Epithelial cell of esophagus (primary cell): ENCODE data around the gene MT1G.
A peak's percentile ranks its signal among the peaks of the same experiment; 100 is the strongest.

Experiments
- DNase-seq: peaks from one replicate; pipeline ENCODE4 v3.0.0; 2010; ENCODE audit warnings: low read depth
- H3K4me3 ChIP-seq: 2 replicates; pipeline ENCODE4 v1.5.1; 2011; ENCODE audit warnings: mild to moderate bottlenecking, low read length, control low read depth
- TF ChIP-seq, protein P1 (sequence below): IDR thresholded peaks from 2 replicates; pipeline ENCODE4 v1.5.1; 2011; ENCODE audit warnings: low read depth, mild to moderate bottlenecking, low read length, control low read depth, inconsistent platforms; ENCODE audit not compliant: insufficient read depth; ENCODE audit errors: missing control alignments

Gene MT1G

GRCh38 chr16:56651586-56651985 lies 16.3 kb downstream of the MT1G start, which contains the start of gene MT1B:
TSS of gene MT1B (plus strand) at chr16:56651886. CDS start at chr16:56651954, 68 bp downstream.
- TF ChIP-seq, protein P1, sequence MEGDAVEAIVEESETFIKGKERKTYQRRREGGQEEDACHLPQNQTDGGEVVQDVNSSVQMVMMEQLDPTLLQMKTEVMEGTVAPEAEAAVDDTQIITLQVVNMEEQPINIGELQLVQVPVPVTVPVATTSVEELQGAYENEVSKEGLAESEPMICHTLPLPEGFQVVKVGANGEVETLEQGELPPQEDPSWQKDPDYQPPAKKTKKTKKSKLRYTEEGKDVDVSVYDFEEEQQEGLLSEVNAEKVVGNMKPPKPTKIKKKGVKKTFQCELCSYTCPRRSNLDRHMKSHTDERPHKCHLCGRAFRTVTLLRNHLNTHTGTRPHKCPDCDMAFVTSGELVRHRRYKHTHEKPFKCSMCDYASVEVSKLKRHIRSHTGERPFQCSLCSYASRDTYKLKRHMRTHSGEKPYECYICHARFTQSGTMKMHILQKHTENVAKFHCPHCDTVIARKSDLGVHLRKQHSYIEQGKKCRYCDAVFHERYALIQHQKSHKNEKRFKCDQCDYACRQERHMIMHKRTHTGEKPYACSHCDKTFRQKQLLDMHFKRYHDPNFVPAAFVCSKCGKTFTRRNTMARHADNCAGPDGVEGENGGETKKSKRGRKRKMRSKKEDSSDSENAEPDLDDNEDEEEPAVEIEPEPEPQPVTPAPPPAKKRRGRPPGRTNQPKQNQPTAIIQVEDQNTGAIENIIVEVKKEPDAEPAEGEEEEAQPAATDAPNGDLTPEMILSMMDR: no peak
- no peak for DNase-seq
- no peak within 1 kb of the TSS for H3K4me3 ChIP-seq

DNA sequence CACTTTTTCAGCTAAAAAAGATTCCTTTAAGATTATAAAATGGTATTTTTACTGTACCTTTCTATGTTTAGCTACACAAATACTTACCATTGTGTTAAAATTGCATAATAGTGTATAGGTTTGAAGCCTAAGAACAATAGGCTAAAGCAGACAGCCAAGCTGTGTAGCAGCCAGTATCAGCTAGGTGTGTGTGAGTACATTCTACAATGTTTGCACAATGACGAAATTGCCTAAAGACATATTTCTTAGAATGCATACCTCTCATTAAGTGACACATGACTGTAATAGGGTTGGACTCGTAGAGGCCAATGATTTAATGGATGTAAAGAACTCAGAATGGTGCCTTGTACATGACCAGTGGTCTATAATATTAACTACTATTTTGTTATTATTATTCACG lies 18.0 kb downstream of the MT1G start:
- no peak overlapping the region for H3K4me3 ChIP-seq
- TF ChIP-seq, protein P1: no peak
- peak; percentile 97 for DNase-seq

DNA sequence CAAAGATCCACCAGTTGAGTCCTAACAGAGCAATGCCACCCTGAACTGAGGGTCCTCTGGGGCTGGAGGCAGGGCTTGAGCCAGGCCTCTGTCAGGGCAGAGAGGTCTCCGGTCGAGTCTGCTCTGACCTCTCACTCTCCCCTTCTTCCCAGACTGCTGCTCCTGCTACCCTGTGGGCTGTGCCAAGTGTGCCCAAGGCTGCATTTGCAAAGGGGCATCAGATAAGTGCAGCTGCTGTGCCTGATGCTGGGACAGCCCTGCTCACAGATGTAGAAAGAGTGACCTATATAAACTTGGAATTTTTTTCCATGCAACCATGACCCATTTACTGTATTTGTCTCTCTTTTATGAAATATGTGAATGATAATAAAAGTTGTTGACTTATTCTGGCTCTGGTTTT lies 18.6 kb downstream of the MT1G start:
- TF ChIP-seq, protein P1: no peak
- no peak overlapping the region for H3K4me3 ChIP-seq
- DNase-seq: no peak

- TF ChIP-seq, protein P1: no peak
- no peak for DNase-seq
- H3K4me3 ChIP-seq: no peak overlapping the region
These were observed 20.0 kb downstream of the MT1G start for GRCh38 chr16:56647641-56648431.

GRCh38 chr16:56645838-56646237 lies 22.0 kb downstream of the MT1G start:
- DNase-seq: no peak
- TF ChIP-seq, protein P1: no peak
- H3K4me3 ChIP-seq: no peak overlapping the region

DNA sequence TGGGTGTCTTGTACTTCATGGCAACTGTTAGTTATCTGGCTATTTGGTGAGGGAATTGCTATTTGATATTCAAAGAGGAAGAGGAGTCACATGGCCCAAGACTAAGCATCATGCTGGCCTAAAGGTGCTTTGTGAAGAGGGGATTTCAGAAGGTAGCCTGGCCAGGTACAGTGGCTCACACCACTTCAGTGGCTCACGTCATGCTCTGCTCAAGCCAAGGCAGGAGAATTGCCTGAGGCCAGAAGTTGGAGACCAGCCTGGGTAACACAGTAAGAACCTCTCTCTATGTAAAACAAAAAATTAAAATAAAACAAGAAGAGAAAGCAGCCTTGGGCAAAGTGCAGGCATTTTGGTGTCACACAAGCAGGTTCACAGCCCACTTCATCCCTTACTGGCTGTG lies 22.6 kb downstream of the MT1G start:
- no peak overlapping the region for H3K4me3 ChIP-seq
- peak; percentile 51 for DNase-seq
- TF ChIP-seq, protein P1: no peak

DNA sequence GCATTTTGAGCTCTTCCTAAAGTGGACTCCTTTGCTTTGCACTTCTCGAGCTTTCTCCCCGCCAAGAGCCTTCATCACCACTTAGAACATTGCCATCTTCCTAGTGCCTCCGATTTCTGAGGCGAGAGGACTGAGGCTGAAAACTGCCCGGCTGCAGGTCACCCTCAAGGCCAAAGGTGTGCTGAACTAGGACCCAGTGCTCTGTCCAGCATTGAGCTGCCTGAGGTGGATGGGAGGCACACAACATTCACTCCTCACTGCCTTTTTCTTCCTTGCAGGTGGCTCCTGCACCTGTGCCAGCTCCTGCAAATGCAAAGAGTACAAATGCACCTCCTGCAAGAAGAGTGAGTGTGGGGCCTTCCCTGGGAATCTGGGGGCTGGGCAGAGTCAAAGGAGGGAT lies 24.0 kb downstream of the MT1G start:
- TF ChIP-seq, protein P1: no peak
- H3K4me3 ChIP-seq: no peak overlapping the region
- no peak for DNase-seq
